Measurements from ENCODE around the gene SERINC5. TPM values are rescaled to one million over a fixed set of nuclear protein-coding genes. Genes with fewer than 3 reads are reported as not detected.

The SERINC5 gene
- total and polyA plus RNA-seq, 12 donors, result 14.4 to 258 (median 88.0) TPM

- intact Hi-C loops (cut with DNase I), result no loop called here
- Histone ChIP-seq H3K4me3 (no peak overlapping the region), H3K27ac (no peak overlapping the region), H3K27me3 (no peaks in the 10 kb centered on the region), H3K4me1 (replicated peaks in 1 of 2) (no peaks in the 10 kb centered on the region), H3K36me3 (replicated peaks in 1 of 2) (no peaks in the 10 kb centered on the region), H3K9me3 (replicated peaks in 1 of 3) (no peaks in the 10 kb centered on the region)
- DNase-seq, result peak in 1 of 7 donors; percentile 44
- 59 to 69% (median 66%) methylated on average over 7 to 9 of the region's 9 CpGs for WGBS, 4 donors
- TF ChIP-seq POLR2A (IDR thresholded peaks at IDR 0.05), result no peak
- TF ChIP-seq CTCF (IDR thresholded peaks at IDR 0.05), result no peak
These were observed 146.0 kb downstream of the SERINC5 start for GRCh38 chr5:80109646-80110478.

GRCh38 chr5:80106916-80107315 lies 148.9 kb downstream of the SERINC5 start:
- no peaks in the 10 kb centered on the region for H3K4me1 ChIP-seq (replicated peaks in 1 of 2)
- no peak for DNase-seq
- no peaks in the 10 kb centered on the region for H3K9me3 ChIP-seq (replicated peaks in 1 of 3)
- WGBS, 4 donors, result 69 to 87% (median 74%) methylated on average over 5 of the region's 5 CpGs
- TF ChIP-seq POLR2A (IDR thresholded peaks at IDR 0.05), result no peak
- TF ChIP-seq CTCF (IDR thresholded peaks at IDR 0.05), result no peak
- no peak overlapping the region for H3K4me3 ChIP-seq
- no peaks in the 10 kb centered on the region for H3K27me3 ChIP-seq
- H3K27ac ChIP-seq, result no peak overlapping the region
- H3K36me3 ChIP-seq (replicated peaks in 1 of 2), result no peaks in the 10 kb centered on the region
- intact Hi-C loops (cut with DNase I), result no loop called here

GRCh38 chr5:80105698-80106439 lies 150.0 kb downstream of the SERINC5 start:
- Histone ChIP-seq H3K4me3 (no peak overlapping the region), H3K27ac (no peak overlapping the region), H3K36me3 (replicated peaks in 1 of 2) (no peaks in the 10 kb centered on the region), H3K4me1 (replicated peaks in 1 of 2) (no peaks in the 10 kb centered on the region), H3K27me3 (no peaks in the 10 kb centered on the region), H3K9me3 (replicated peaks in 1 of 3) (no peaks in the 10 kb centered on the region)
- intact Hi-C loops (cut with DNase I), result no loop called here
- TF ChIP-seq CTCF (IDR thresholded peaks at IDR 0.05) (no peak), POLR2A (IDR thresholded peaks at IDR 0.05) (no peak)
- 73 to 80% (median 78%) methylated on average over 5 to 7 of the region's 7 CpGs for WGBS, 4 donors
- DNase-seq, result peak in 4 of 7 donors; percentile 28 to 63 (median 39)

DNA sequence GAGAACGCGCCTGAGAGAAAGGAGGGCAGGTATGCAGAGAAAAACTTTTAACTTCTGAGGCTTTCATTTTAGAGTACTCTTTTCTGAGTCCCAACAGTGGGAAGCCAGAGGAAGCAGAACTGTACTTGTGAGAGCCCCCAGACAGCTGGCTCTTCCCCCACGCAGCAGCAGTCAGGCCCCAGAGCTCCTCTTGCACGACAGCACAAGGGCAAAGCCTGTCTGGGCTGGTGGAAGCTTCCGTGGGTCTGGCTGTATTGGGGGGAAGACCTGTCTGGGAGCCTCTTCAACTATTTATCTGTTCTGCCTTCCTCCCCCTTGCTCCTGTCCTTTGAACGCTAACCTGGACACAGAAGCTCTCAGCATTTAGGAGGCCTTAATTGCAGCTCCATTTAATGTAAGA lies 152.5 kb downstream of the SERINC5 start:
- intact Hi-C loops (cut with DNase I), result no loop called here
- Histone ChIP-seq H3K4me3 (no peak overlapping the region), H3K27ac (no peak overlapping the region), H3K36me3 (replicated peaks in 1 of 2) (no peaks in the 10 kb centered on the region), H3K4me1 (replicated peaks in 1 of 2) (no peaks in the 10 kb centered on the region), H3K27me3 (no peaks in the 10 kb centered on the region), H3K9me3 (replicated peaks in 1 of 3) (no peaks in the 10 kb centered on the region)
- WGBS, 4 donors, result 87 to 94% (median 91%) methylated on average over 6 of the region's 6 CpGs
- peak in 1 of 7 donors; percentile 21 for DNase-seq
- TF ChIP-seq POLR2A (IDR thresholded peaks at IDR 0.05), result no peak
- no peak for TF ChIP-seq CTCF (IDR thresholded peaks at IDR 0.05)

Data from adrenal gland (tissue), 12 donors.